ENCODE results near the gene LPA.
"Not testable (repeated sequence)": the region's sequence is repeated elsewhere in the genome, so short reads cannot be mapped to it uniquely, and the experiment has no call there.

Gene LPA, protein sequence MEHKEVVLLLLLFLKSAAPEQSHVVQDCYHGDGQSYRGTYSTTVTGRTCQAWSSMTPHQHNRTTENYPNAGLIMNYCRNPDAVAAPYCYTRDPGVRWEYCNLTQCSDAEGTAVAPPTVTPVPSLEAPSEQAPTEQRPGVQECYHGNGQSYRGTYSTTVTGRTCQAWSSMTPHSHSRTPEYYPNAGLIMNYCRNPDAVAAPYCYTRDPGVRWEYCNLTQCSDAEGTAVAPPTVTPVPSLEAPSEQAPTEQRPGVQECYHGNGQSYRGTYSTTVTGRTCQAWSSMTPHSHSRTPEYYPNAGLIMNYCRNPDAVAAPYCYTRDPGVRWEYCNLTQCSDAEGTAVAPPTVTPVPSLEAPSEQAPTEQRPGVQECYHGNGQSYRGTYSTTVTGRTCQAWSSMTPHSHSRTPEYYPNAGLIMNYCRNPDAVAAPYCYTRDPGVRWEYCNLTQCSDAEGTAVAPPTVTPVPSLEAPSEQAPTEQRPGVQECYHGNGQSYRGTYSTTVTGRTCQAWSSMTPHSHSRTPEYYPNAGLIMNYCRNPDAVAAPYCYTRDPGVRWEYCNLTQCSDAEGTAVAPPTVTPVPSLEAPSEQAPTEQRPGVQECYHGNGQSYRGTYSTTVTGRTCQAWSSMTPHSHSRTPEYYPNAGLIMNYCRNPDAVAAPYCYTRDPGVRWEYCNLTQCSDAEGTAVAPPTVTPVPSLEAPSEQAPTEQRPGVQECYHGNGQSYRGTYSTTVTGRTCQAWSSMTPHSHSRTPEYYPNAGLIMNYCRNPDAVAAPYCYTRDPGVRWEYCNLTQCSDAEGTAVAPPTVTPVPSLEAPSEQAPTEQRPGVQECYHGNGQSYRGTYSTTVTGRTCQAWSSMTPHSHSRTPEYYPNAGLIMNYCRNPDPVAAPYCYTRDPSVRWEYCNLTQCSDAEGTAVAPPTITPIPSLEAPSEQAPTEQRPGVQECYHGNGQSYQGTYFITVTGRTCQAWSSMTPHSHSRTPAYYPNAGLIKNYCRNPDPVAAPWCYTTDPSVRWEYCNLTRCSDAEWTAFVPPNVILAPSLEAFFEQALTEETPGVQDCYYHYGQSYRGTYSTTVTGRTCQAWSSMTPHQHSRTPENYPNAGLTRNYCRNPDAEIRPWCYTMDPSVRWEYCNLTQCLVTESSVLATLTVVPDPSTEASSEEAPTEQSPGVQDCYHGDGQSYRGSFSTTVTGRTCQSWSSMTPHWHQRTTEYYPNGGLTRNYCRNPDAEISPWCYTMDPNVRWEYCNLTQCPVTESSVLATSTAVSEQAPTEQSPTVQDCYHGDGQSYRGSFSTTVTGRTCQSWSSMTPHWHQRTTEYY (N-terminal part only)

DNA sequence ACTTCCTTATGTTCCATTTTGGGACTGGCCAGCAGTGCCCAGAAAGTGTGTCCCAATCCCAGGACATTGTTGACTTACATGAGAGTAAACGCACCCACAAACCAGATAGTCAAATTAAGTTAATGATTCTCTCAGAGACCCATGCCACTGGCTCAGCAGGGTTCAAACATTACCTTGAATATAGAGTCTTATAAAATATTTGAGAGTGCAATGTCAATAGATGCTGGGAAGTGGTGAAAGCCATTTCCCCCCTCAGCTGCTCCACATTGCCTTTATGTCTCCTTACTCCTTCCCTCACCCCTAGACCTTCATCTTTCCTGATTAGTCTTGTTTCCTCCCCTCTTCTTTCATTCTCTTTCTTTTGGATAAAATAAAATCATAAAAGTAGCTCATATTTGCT lies at the start of gene LPA:
TSS of gene LPA (minus strand) at position 78 of the 400 bp plus-strand sequence. CDS start at position 17, 61 bp downstream.
- DNase-seq = not testable (repeated sequence)

- not testable (repeated sequence) for DNase-seq
Measured at GRCh38 chr6:160708993-160709392, 44.9 kb upstream of the LPA start.

DNA sequence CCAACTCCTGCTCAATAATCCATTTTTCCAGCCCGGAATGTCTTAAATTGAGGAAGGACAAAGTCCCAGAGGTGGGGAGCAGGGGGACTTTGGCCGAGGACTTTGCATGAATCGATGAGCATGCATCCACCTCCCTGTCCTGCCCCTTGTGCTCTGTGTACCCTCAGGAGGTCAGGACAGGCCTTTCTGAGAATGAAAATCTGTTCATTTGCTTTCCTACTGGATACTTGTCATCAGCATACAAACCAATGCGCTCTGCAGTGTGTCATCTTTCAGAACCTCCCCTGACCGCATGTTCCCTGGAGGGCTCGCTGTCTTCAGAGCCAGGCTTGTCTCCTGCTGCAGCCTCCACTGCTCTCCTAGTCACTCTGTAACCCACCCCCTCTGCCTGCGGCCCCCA lies 40.6 kb upstream of the LPA start:
- DNase-seq = not testable (repeated sequence)

- DNase-seq = not testable (repeated sequence)
Measured at GRCh38 chr6:160701918-160702680, 38.0 kb upstream of the LPA start, which contains the start of gene PLG. Gene PLG, plus strand, starts transcription at chr6:160702244. Its CDS starts 61 bp downstream, at chr6:160702305.

- DNase-seq = no peak
Measured at GRCh38 chr6:160697826-160698225, 33.8 kb upstream of the LPA start.

DNA sequence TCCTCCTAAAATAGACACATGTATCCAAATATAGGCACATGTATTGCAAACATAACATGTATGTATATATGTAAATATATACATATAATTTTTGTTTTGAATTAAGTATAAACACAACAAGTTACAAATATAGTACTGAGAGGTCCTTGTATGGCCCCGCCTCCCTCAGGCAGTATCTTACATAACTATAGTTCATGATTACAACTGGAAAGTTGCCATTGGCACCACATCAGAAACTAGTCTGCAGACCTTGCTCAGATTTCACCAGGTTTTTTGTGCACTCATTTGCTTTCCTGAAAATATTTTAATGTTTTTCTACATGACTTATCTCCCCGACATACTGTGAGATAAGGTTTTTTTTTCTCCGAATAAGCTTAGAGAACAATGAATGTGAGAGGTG lies 32.8 kb upstream of the LPA start:
- not testable (repeated sequence) for DNase-seq

GRCh38 chr6:160695622-160696021 lies 31.5 kb upstream of the LPA start:
- not testable (repeated sequence) for DNase-seq

- not testable (repeated sequence) for DNase-seq
Measured at GRCh38 chr6:160695025-160695424, 30.9 kb upstream of the LPA start.

GRCh38 chr6:160692369-160692959 lies 28.4 kb upstream of the LPA start:
- no peak for DNase-seq

DNA sequence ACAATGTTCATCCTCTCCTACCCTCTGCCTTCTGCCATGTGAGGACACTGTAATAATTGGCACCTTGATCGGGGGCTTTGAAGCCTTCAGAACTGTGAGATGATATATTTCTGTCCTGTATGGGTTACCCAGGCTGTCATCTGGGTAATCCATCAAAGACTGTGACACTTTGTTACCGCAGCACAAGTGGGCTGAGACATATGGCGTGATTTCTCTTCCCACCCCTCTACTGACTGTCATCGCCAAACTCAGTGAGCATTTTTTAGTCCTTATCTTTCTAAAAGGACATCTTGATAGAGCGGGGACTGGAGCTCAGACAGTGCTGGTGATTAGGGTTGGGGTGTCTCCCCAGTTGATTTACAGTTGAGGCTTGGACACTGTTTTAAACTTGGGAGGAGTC lies 27.5 kb upstream of the LPA start:
- DNase-seq = peak; percentile 10 to 25

GRCh38 chr6:160690458-160690857 lies 26.4 kb upstream of the LPA start:
- no peak for DNase-seq

GRCh38 chr6:160685762-160686450 lies 21.8 kb upstream of the LPA start:
- no peak for DNase-seq

DNA sequence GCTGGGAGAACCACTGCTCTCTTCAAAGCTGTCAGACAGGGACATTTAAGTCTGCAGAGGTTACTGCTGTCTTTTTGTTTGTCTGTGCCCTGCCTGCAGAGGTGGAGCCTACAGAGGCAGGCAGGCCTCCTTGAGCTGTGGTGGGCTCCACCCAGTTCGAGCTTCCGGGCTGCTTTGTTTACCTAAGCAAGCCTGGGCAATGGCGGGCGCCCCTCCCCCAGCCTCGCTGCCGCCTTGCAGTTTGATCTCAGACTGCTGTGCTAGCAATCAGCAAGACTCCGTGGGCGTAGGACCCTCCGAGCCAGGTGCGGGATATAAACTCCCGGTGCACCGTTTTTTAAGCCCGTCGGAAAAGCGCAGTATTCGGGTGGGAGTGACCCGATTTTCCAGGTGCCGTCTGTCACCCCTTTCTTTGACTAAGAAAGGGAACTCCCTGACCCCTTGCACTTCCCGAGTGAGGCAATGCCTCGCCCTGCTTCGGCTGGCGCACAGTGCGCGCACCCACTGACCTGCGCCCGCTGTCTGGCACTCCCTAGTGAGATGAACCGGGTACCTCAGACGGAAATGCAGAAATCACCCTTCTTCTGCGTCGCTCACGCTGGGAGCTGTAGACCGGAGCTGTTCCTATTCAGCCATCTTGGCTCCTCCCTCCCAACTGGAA lies 21.2 kb upstream of the LPA start:
- not testable (repeated sequence) for DNase-seq

DNA sequence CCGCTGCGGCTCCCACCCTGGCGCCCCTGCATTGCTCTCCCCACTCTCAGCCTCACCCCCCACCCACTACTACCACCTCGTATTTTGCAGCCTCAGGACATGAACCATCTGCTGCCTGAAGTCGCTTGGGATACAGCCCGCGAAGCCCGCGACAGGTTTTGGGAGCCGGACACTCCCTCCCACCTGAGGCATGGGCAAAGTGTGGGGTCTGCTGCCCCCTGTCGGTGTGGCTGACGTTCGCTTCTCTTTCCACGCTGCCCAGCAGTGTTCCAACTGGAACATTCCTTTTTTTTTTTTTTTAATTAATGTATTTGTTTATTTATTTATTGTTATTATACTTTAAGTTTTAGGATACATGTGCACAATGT lies 15.3 kb upstream of the LPA start:
- DNase-seq = peak; percentile 59 to 82

GRCh38 chr6:160678744-160679401 lies 14.8 kb upstream of the LPA start:
- DNase-seq = peak; percentile 18 to 38

GRCh38 chr6:160678230-160678629 lies 14.2 kb upstream of the LPA start:
- no peak for DNase-seq

GRCh38 chr6:160676418-160676817 lies 12.3 kb upstream of the LPA start:
- DNase-seq = not testable (repeated sequence)

DNA sequence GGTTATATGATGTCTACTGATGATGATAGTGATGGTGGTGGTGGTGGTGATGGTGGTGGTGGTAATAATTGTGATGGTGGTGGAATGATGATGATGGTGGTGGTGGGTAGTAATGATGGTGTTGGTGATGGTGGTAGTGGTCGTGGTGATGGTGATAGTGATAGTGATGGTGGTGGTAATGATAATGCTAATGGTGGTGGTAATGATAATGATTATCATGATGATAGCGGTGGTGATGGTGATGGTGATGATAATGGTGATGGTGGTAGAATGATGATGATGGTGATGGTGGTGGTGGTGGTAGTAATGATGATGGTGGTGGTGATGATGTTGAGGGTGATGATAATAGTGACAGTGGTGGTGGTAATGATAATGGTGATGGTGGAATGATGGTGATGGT lies 4.5 kb upstream of the LPA start:
- no peak for DNase-seq

- peak; percentile 11 to 51 for DNase-seq
Measured at GRCh38 chr6:160667639-160668481, 3.8 kb upstream of the LPA start.
